Stomach (tissue), 9 donors: ENCODE results near the gene ACTN4. TPM values are rescaled to one million over a fixed set of nuclear protein-coding genes. Genes with fewer than 3 reads are reported as not detected.
A peak's percentile ranks its signal among the peaks of the same experiment; 100 is the strongest.

Experiments used
- DNase-seq, 2 donors: peaks; one replicate each; pipeline versions ENCODE4 v3.0.0 to v3.0.0-alpha.2; 2013 to 2019
- H3K27ac ChIP-seq, 5 donors: fragments of 200-600 bp in 4 of 5; sonication (generic) in 4 of 5; one replicate each; pipeline ENCODE4 v1.5.1; 2013 to 2019; ENCODE audit warnings: mild to moderate bottlenecking in 1 of 5, moderate library complexity in 1 of 5
- H3K27me3 ChIP-seq, 3 donors: fragments of 200-600 bp; sonication (generic); one replicate each; pipeline ENCODE4 v1.5.1; 2017 to 2019; ENCODE audit warnings: mixed run types in 1 of 3
- H3K36me3 ChIP-seq, 4 donors: fragments of 200-600 bp; sonication (generic); 1 replicate in 3 of 4; 2 replicates in 1 of 4; pipeline ENCODE4 v1.5.1; 2016 to 2019
- H3K4me1 ChIP-seq, 4 donors: fragments of 200-600 bp; sonication (generic); one replicate each; pipeline ENCODE4 v1.5.1; 2016 to 2019
- H3K4me3 ChIP-seq, 4 donors: fragments of 200-600 bp; sonication (generic) in 3 of 4; one replicate each; pipeline ENCODE4 v1.5.1; 2016 to 2019; ENCODE audit warnings: mild to moderate bottlenecking in 1 of 4
- H3K9me3 ChIP-seq, 4 donors: fragments of 200-600 bp; sonication (generic); one replicate each; pipeline ENCODE4 v1.5.1; 2016 to 2019
- CTCF ChIP-seq, 7 experiments: fragments of 450-650 bp in 4 of 7; fragments of 200-600 bp in 3 of 7; sonication (generic) in 3 of 7; IDR thresholded peaks; one replicate each; pipeline ENCODE4 v1.5.1; 2016 to 2019; ENCODE audit warnings: antibody characterized with exemption in 7 of 7, control low read depth in 2 of 7, mild to moderate bottlenecking in 1 of 7
- EP300 ChIP-seq: sonication (generic); formaldehyde crosslinking; IDR thresholded peaks from one replicate; pipeline ENCODE4 v1.6.1; 2017; ENCODE audit warnings: antibody characterized with exemption
- POLR2A ChIP-seq, 4 donors: fragments of 450-650 bp; IDR thresholded peaks; one replicate each; pipeline ENCODE4 v1.6.1; 2016; ENCODE audit warnings: antibody characterized with exemption in 4 of 4, control low read depth in 2 of 4, mild to moderate bottlenecking in 1 of 4, moderate library complexity in 1 of 4
- POLR2AphosphoS5 ChIP-seq, 3 donors: sonication (generic); formaldehyde crosslinking; IDR thresholded peaks; one replicate each; pipeline ENCODE4 v1.6.1; 2016; ENCODE audit warnings: antibody characterized with exemption in 3 of 3
- WGBS, 5 donors: extraction: QIAGEN DNeasy Blood & Tissue Kit in 3 of 5; methylation state at CpG; one replicate each; pipeline versions ENCODE4 v1.1.5 to v1.1.7; 2013 to 2018; 5-methylcytosine and 5-hydroxymethylcytosine counted together
- intact Hi-C: fragments of 100-400 bp; cut with DNase I; formaldehyde crosslinking; loops from one replicate; pipeline ENCODE4 v1.15.1; 2023; ENCODE audit warnings: low total_unique reads
- polyA plus RNA-seq, 3 donors: library from polyadenylated mRNA; stranded (reverse); fragments of 200-250 nt; gene quantifications; one replicate each; pipeline ENCODE4 v1.2.3, GENCODE V29; 2013
- total RNA-seq, 5 donors: library from RNA; depleted of rRNA; stranded (reverse); fragments of >200 nt; gene quantifications; one replicate each; pipeline versions ENCODE4 v1.1.0 to v1.2.3, GENCODE V29; 2014 to 2016
- donor health status: healthy with polysubstance abuse.
- donor health status: Bipolar disorder and iron deficiency.
- donor health status: healthy.

Gene ACTN4
- total and polyA plus RNA-seq, 8 donors: 55.3 to 343 (median 261) TPM

GRCh38 chr19:38728752-38729541, 81.5 kb downstream of the ACTN4 start:
- TF ChIP-seq POLR2AphosphoS5 (IDR thresholded peaks at IDR 0.05) (no peak), POLR2A (IDR thresholded peaks at IDR 0.05) (no peak)
- no peaks in the 10 kb centered on the region for H3K9me3 ChIP-seq
- intact Hi-C loops: no loop called here
- no peaks in the 10 kb centered on the region for H3K27me3 ChIP-seq
- no peak overlapping the region for H3K4me3 ChIP-seq
- peaks cover 65 to 80% (median 78%) of the 10 kb centered on the region in 4 donors for H3K36me3 ChIP-seq
- H3K4me1 ChIP-seq: peaks cover 28 to 66% (median 52%) of the 10 kb centered on the region in 4 donors
- 76 to 85% (median 80%) methylated on average over 21 to 37 of the region's 37 CpGs for WGBS, 5 donors
- H3K27ac ChIP-seq: peak overlapping the region; percentile 9 to 93 (median 81)
- peak in 1 of 2 donors; percentile 13 for DNase-seq

GRCh38 chr19:38729653-38730469, 82.4 kb downstream of the ACTN4 start:
- Histone ChIP-seq H3K36me3 (peaks cover 56 to 70% (median 69%) of the 10 kb centered on the region in 4 donors), H3K4me1 (peaks cover 32 to 75% (median 61%) of the 10 kb centered on the region in 4 donors), H3K9me3 (no peaks in the 10 kb centered on the region), H3K27me3 (no peaks in the 10 kb centered on the region), H3K4me3 (no peak overlapping the region), H3K27ac (peak overlapping the region; percentile 50 to 93 (median 84))
- DNase-seq: peak; percentile 77 to 88
- TF ChIP-seq POLR2AphosphoS5 (IDR thresholded peaks at IDR 0.05): peak in 1 of 3 donors; percentile 39
- TF ChIP-seq CTCF (IDR thresholded peaks at IDR 0.05): peak in 5 of 7 experiments; percentile 54 to 88 (median 69)
- TF ChIP-seq POLR2A (IDR thresholded peaks at IDR 0.05): no peak
- no peak for TF ChIP-seq EP300
- WGBS, 5 donors: 67 to 70% (median 70%) methylated on average over 16 to 17 of the region's 17 CpGs
- intact Hi-C loops: no loop called here

- no peak for DNase-seq
Measured at GRCh38 chr19:38730470-38730730, 83.0 kb downstream of the ACTN4 start.

GRCh38 chr19:38730731-38731589, 83.5 kb downstream of the ACTN4 start:
- peak in 1 of 2 donors; percentile 17 for DNase-seq
- no peaks in the 10 kb centered on the region for H3K9me3 ChIP-seq
- WGBS, 5 donors: 65 to 82% (median 79%) methylated on average over 14 to 19 of the region's 19 CpGs
- TF ChIP-seq POLR2AphosphoS5 (IDR thresholded peaks at IDR 0.05) (no peak), CTCF (IDR thresholded peaks at IDR 0.05) (no peak), POLR2A (IDR thresholded peaks at IDR 0.05) (no peak), EP300 (no peak)
- H3K36me3 ChIP-seq: peaks cover 46 to 59% (median 58%) of the 10 kb centered on the region in 4 donors
- intact Hi-C loops: no loop called here
- H3K27me3 ChIP-seq: no peaks in the 10 kb centered on the region
- peaks cover 32 to 82% (median 65%) of the 10 kb centered on the region in 4 donors for H3K4me1 ChIP-seq
- H3K27ac ChIP-seq: peak overlapping the region; percentile 81 to 93 (median 84)
- no peak overlapping the region for H3K4me3 ChIP-seq

More at GRCh38 chr19:38730470-38730730, 83.0 kb downstream of the ACTN4 start:
- WGBS, 5 donors: 79 to 85% (median 83%) methylated on average over 7 of the region's 7 CpGs
- H3K4me3 ChIP-seq: no peak overlapping the region
- H3K36me3 ChIP-seq: peaks cover 51 to 65% (median 64%) of the 10 kb centered on the region in 4 donors
- H3K27me3 ChIP-seq: no peaks in the 10 kb centered on the region
- TF ChIP-seq EP300 (no peak), POLR2A (IDR thresholded peaks at IDR 0.05) (no peak), CTCF (IDR thresholded peaks at IDR 0.05) (no peak), POLR2AphosphoS5 (IDR thresholded peaks at IDR 0.05) (no peak)
- intact Hi-C loops: no loop called here
- peak overlapping the region; percentile 81 to 93 (median 84) for H3K27ac ChIP-seq
- peaks cover 32 to 80% (median 66%) of the 10 kb centered on the region in 4 donors for H3K4me1 ChIP-seq
- no peaks in the 10 kb centered on the region for H3K9me3 ChIP-seq
